PC-9 (cell line): ENCODE measurements around the gene ZFHX3. TPM values are rescaled to one million over a fixed set of nuclear protein-coding genes. Genes with fewer than 3 reads are reported as not detected.

ENCODE experiments used
- BruUV-seq: library from RNA; stranded (reverse); fragments of 400-500 nt; replicated peaks from 2 replicates; lab custom pipeline; 2021; lab: Mats Ljungman, UMichigan
- CTCF ChIA-PET: fragments of 300-600 bp; sonication (Branson Sonifier 250); formaldehyde crosslinking; loops from one replicate; lab custom pipeline; 2022; ENCODE audit warnings: antibody characterized with exemption; lab: Charles Lee
- POLR2A ChIA-PET: fragments of 300-600 bp; sonication (Branson Sonifier 250); formaldehyde crosslinking; loops from one replicate; lab custom pipeline; 2022; ENCODE audit warnings: antibody characterized with exemption; ENCODE audit not compliant: unreplicated experiment; lab: Charles Lee
- DNase-seq, 2 experiments: peaks; one replicate each; pipeline versions ENCODE4 v3.0.0 to v3.0.0-alpha.2; 2015 to 2022; ENCODE audit warnings: mixed read lengths in 1 of 2
- H2AFZ ChIP-seq: fragments of 200-600 bp; sonication (generic); 2 replicates; pipeline ENCODE4 v1.8.1; 2017; ENCODE audit warnings: antibody characterized with exemption
- H3F3A ChIP-seq: fragments of 200-600 bp; sonication (generic); 2 replicates; pipeline ENCODE4 v1.8.1; 2017; ENCODE audit warnings: antibody characterized with exemption, mild to moderate bottlenecking, low read depth; ENCODE audit not compliant: insufficient read depth
- H3K27ac ChIP-seq: fragments of 200-600 bp; sonication (generic); 2 replicates; pipeline ENCODE4 v1.6.1; 2016; ENCODE audit warnings: mixed run types
- H3K27me3 ChIP-seq: fragments of 200-600 bp; sonication (generic); 2 replicates; pipeline ENCODE4 v1.6.1; 2016; ENCODE audit warnings: low read depth, mixed run types; ENCODE audit not compliant: insufficient read depth
- H3K36me3 ChIP-seq: fragments of 200-600 bp; sonication (generic); 2 replicates; pipeline ENCODE4 v1.6.1; 2016; ENCODE audit warnings: low read depth, mixed run types
- H3K4me1 ChIP-seq: fragments of 200-600 bp; sonication (generic); replicated peaks from 2 replicates; pipeline ENCODE4 v1.6.1; 2016; ENCODE audit warnings: mixed run types; ENCODE audit not compliant: insufficient read depth
- H3K4me2 ChIP-seq: fragments of 200-600 bp; sonication (generic); 2 replicates; pipeline ENCODE4 v1.6.1; 2017; ENCODE audit warnings: mixed run types
- H3K4me3 ChIP-seq: fragments of 200-600 bp; sonication (generic); 2 replicates; pipeline ENCODE4 v1.6.1; 2016; ENCODE audit warnings: mixed run types
- H3K79me2 ChIP-seq: fragments of 200-600 bp; sonication (generic); 2 replicates; pipeline ENCODE4 v1.6.1; 2017; ENCODE audit warnings: low read depth, mixed run types
- H3K9me2 ChIP-seq: fragments of 200-600 bp; sonication (generic); 2 replicates; pipeline ENCODE4 v1.8.1; 2017; ENCODE audit warnings: mild to moderate bottlenecking; ENCODE audit not compliant: insufficient read depth
- H3K9me3 ChIP-seq: fragments of 200-600 bp; sonication (generic); 2 replicates; pipeline ENCODE4 v1.8.1; 2016; ENCODE audit warnings: low read depth; ENCODE audit not compliant: insufficient read depth
- H4K20me1 ChIP-seq: fragments of 200-600 bp; sonication (generic); 2 replicates; pipeline ENCODE4 v1.8.1; 2017; ENCODE audit not compliant: insufficient read depth
- CTCF ChIP-seq: fragments of 200-600 bp; sonication (generic); conservative IDR thresholded peaks from 2 replicates; pipeline ENCODE4 v1.6.1; 2017; ENCODE audit warnings: mixed run types, antibody characterized with exemption, mild to moderate bottlenecking, moderate library complexity
- EZH2 ChIP-seq: fragments of 200-600 bp; sonication (generic); IDR thresholded peaks from 2 replicates; pipeline ENCODE4 v1.8.0; 2017; ENCODE audit warnings: antibody characterized with exemption, low read depth
- intact Hi-C: fragments of 100-400 bp; cut with micrococcal nuclease; formaldehyde crosslinking; loops from one replicate; pipeline ENCODE4 v1.10.0; 2022; ENCODE audit not compliant: unreplicated experiment
- total RNA-seq: library from RNA; stranded (reverse); gene quantifications from 2 replicates; pipeline ENCODE4 v1.2.3, GENCODE V29; 2021

ZFHX3 gene
- total RNA-seq, 1 experiment from 2014 or later = 23.1 TPM

GRCh38 chr16:73066331-73066926 lies 18.5 kb upstream of the ZFHX3 start:
- ChIA-PET CTCF (no interaction called here), POLR2A (no interaction called here)
- intact Hi-C loops = no loop called here
- Histone ChIP-seq H3K27ac (no peak overlapping the region), H3K4me2 (no peak overlapping the region), H3K9me3 (no peaks in the 10 kb centered on the region), H3K79me2 (no peaks in the 10 kb centered on the region), H3K27me3 (no peaks in the 10 kb centered on the region), H3F3A (peaks cover 24% of the 10 kb centered on the region), H2AFZ (no peak overlapping the region), H3K36me3 (no peaks in the 10 kb centered on the region), H3K4me1 (peaks cover 34% of the 10 kb centered on the region), H3K9me2 (no peaks in the 10 kb centered on the region), H3K4me3 (no peak overlapping the region), H4K20me1 (no peaks in the 10 kb centered on the region)
- no peak for TF ChIP-seq CTCF
- TF ChIP-seq EZH2 = no peak
- BruUV-seq = no TSS peak
- no peak for DNase-seq

- Histone ChIP-seq H3K36me3 (no peaks in the 10 kb centered on the region), H3K9me2 (no peaks in the 10 kb centered on the region), H3K79me2 (no peaks in the 10 kb centered on the region), H3K4me3 (no peak overlapping the region), H3F3A (peaks cover 24% of the 10 kb centered on the region), H4K20me1 (no peaks in the 10 kb centered on the region), H3K4me2 (no peak overlapping the region), H3K4me1 (peaks cover 30% of the 10 kb centered on the region), H2AFZ (no peak overlapping the region), H3K27me3 (no peaks in the 10 kb centered on the region), H3K9me3 (no peaks in the 10 kb centered on the region), H3K27ac (no peak overlapping the region)
- no TSS peak for BruUV-seq
- TF ChIP-seq CTCF = no peak
- TF ChIP-seq EZH2 = no peak
- intact Hi-C loops = no loop called here
- DNase-seq = no peak
- POLR2A ChIA-PET = no interaction called here
- CTCF ChIA-PET = no interaction called here
Observed at GRCh38 chr16:73065632-73066330, 17.9 kb upstream of the ZFHX3 start.

- no peaks in the 10 kb centered on the region for H3K27me3 ChIP-seq
- H4K20me1 ChIP-seq = no peaks in the 10 kb centered on the region
- ChIA-PET POLR2A (no interaction called here), CTCF (no interaction called here)
- no peak for DNase-seq
- no peak overlapping the region for H3K27ac ChIP-seq
- no peaks in the 10 kb centered on the region for H3K36me3 ChIP-seq
- no peaks in the 10 kb centered on the region for H3K9me2 ChIP-seq
- TF ChIP-seq CTCF (no peak), EZH2 (no peak)
- H3K4me1 ChIP-seq = peaks cover 29% of the 10 kb centered on the region
- no peaks in the 10 kb centered on the region for H3K9me3 ChIP-seq
- no peak overlapping the region for H2AFZ ChIP-seq
- intact Hi-C loops = no loop called here
- no peak overlapping the region for H3K4me2 ChIP-seq
- peaks cover 24% of the 10 kb centered on the region for H3F3A ChIP-seq
- no peak overlapping the region for H3K4me3 ChIP-seq
- BruUV-seq = no TSS peak
- no peaks in the 10 kb centered on the region for H3K79me2 ChIP-seq
Observed at GRCh38 chr16:73064994-73065545, 17.1 kb upstream of the ZFHX3 start.
